GM19043 (cell line): ENCODE results near the gene SF3B5.
A peak's percentile ranks its signal among the peaks of the same experiment; 100 is the strongest.
"Not testable (repeated sequence)": the region's sequence is repeated elsewhere in the genome, so short reads cannot be mapped to it uniquely, and the experiment has no call there.

ENCODE experiments used
- ATAC-seq: cut with Tn5 transposase; IDR thresholded peaks from one replicate; pipeline ENCODE4 v1.9.1; 2021; ENCODE audit warnings: low read depth; ENCODE audit not compliant: unreplicated experiment

SF3B5 gene

GRCh38 chr6:144064402-144065212 is 30.8 kb downstream of the SF3B5 start:
- ATAC-seq, result no peak

- ATAC-seq, result peak; percentile 73
Measured at GRCh38 chr6:144063744-144064401, 31.5 kb downstream of the SF3B5 start.

- peak; percentile 0 for ATAC-seq
Measured at GRCh38 chr6:144063246-144063743, 32.1 kb downstream of the SF3B5 start.

GRCh38 chr6:144062786-144063185 is 32.6 kb downstream of the SF3B5 start:
- ATAC-seq, result no peak

GRCh38 chr6:144059139-144059538 is 36.2 kb downstream of the SF3B5 start:
- no peak for ATAC-seq

- ATAC-seq, result peak; percentile 71
Measured at GRCh38 chr6:144055121-144055931, 40.0 kb downstream of the SF3B5 start.

GRCh38 chr6:144053601-144054000 is 41.8 kb downstream of the SF3B5 start:
- no peak for ATAC-seq

GRCh38 chr6:144052488-144052887 is 42.9 kb downstream of the SF3B5 start:
- no peak for ATAC-seq

GRCh38 chr6:144049386-144049785 is 46.0 kb downstream of the SF3B5 start:
- ATAC-seq, result no peak

- no peak for ATAC-seq
Measured at GRCh38 chr6:144047688-144048087, 47.7 kb downstream of the SF3B5 start.

GRCh38 chr6:144046672-144047071 is 48.7 kb downstream of the SF3B5 start:
- not testable (repeated sequence) for ATAC-seq

GRCh38 chr6:144044989-144045388 is 50.4 kb downstream of the SF3B5 start:
- not testable (repeated sequence) for ATAC-seq
